GM10248 (cell line): Measurements from ENCODE around the gene DBI.

Source experiments
- CTCF ChIA-PET: fragments of 300-600 bp; sonication (Branson Sonifier 250); formaldehyde crosslinking; extraction: SDS; loops from one replicate; lab custom pipeline; 2021; ENCODE audit warnings: antibody characterized with exemption; lab: Yijun Ruan, JAX
- POLR2A ChIA-PET: fragments of 350-650 bp; sonication (Branson Sonifier 250); formaldehyde crosslinking; extraction: SDS; loops from one replicate; lab custom pipeline; 2020; ENCODE audit warnings: antibody characterized with exemption; lab: Yijun Ruan, JAX
- DNase-seq: peaks from one replicate; pipeline ENCODE4 v3.0.0; 2012; ENCODE audit errors: extremely low spot score
- CTCF ChIP-seq: IDR thresholded peaks from 2 replicates; pipeline ENCODE4 v1.5.1; 2012; ENCODE audit warnings: mild to moderate bottlenecking, low read depth; ENCODE audit errors: extremely low read depth, missing control alignments, control extremely low read depth

DBI gene

DNA sequence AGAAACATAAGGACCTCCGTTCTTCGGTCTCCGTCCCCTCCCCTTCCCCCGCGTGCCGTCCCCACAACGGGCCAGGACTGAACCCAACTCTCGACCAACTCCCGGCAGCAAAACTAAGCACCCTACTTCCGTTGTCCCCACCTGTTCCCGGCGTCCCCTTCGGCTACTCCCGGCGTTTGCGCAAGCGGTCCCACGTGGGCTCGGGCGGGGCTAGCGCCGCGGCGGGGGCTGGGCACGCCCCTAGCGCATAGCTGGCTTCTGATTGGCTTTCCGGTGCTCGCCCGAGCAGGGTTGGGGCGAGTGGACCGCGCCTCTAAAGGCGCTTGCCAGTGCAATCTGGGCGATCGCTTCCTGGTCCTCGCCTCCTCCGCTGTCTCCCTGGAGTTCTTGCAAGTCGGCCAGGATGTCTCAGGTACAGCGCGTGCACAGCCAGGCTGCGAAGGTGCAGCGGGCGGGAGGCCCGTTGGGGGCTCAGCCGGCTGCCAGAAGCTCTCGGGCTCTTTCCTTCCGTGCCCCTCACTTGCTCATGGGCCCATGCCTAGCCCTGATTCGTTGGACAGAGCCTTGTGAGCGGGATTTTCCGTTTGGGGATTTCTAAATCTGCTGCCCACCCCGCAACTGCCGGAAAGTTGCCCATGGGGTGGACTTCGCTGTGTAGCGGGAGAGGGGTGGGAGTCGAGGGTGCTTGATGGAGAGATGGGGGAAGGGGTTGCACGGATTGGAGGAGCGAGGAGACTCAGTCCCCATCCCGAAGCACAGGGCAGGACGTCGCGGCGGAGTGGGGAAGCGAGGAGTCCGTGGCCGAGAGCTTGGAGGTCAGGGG, at the start of gene DBI, which contains the start of gene C2orf76:
TSS of gene DBI (plus strand) at position 329 of the 823 bp plus-strand sequence. CDS start at position 404, 75 bp downstream.
TSS of gene C2orf76 (minus strand) at position 186 of the 823 bp plus-strand sequence. CDS start 26,875 bp downstream, outside the sequence.
- peak; percentile 98 for DNase-seq
- no peak for TF ChIP-seq CTCF
- POLR2A ChIA-PET: interaction anchor here (0.6 to 1.6 kb wide), 5 partner anchors 11 to 102 kb away, joined by 3 to 6 read pairs (median 4); no protein-coding TSS in a partner anchor
- CTCF ChIA-PET: interaction anchor here (0.7 to 2.0 kb wide), 12 partner anchors 11 to 485 kb away, joined by 3 to 7 read pairs (median 3); no protein-coding TSS in a partner anchor

DNA sequence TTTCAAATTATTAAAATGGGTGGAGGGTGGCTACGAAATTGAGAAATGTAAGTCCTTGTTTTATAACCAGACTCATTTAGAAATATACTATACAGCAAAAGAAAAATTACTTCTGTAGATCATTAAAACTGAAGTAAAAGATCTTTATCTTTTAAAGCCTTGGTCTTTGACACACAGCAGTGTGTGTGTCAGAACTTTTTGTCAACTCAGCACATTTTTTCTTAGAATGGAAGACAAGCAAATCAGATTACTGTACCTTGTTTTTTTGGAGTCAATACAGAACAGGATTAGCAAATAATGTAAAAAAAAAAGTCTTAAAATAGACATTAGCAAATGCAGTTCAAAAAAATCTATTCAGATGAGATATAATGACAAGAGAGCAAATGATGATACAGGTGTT, 49.2 kb upstream of the DBI start:
- DNase-seq: no peak
- ChIA-PET POLR2A (no interaction called here), CTCF (no interaction called here)
- no peak for TF ChIP-seq CTCF

- DNase-seq: no peak
- ChIA-PET CTCF (interaction anchor here (1.5 kb wide), 1 partner anchor 15 kb away, joined by 5 read pairs; no protein-coding TSS in a partner anchor), POLR2A (no interaction called here)
- TF ChIP-seq CTCF: no peak
Observed at GRCh38 chr2:119319593-119319992, 47.2 kb upstream of the DBI start.

DNA sequence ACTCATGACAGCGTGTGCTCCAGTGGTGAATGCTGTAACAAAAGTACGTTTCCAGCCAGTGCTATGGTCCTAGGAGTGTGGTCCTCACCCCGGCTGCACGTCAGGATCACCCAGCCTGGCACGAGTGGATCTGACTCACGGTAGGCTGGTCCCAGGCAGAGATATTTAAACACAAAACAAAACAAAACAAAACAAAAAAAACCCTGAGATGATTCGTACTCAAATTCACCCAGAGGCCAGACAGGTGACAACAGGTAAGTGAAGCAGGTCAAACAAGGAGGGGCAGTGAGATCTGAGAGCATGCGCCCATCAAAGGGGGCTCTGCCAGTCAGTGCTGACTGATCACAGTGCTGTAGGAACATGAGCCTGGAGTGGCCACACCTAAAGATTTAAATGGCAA, 43.3 kb upstream of the DBI start:
- CTCF ChIA-PET: no interaction called here

GRCh38 chr2:119324685-119325270, 42.0 kb upstream of the DBI start:
- CTCF ChIA-PET: no interaction called here

More for the DNA sequence above, 43.3 kb upstream of the DBI start:
- no peak for TF ChIP-seq CTCF
- DNase-seq: no peak
- POLR2A ChIA-PET: no interaction called here

More at GRCh38 chr2:119324685-119325270, 42.0 kb upstream of the DBI start:
- POLR2A ChIA-PET: no interaction called here
- DNase-seq: no peak
- no peak for TF ChIP-seq CTCF
